Medulla oblongata (tissue), 1 donor: ENCODE data around the gene SIT1.

Experiments used
- DNase-seq: peaks from one replicate; pipeline ENCODE4 v3.0.0-alpha.2; 2015; ENCODE audit errors: extremely low spot score

The SIT1 gene

DNA sequence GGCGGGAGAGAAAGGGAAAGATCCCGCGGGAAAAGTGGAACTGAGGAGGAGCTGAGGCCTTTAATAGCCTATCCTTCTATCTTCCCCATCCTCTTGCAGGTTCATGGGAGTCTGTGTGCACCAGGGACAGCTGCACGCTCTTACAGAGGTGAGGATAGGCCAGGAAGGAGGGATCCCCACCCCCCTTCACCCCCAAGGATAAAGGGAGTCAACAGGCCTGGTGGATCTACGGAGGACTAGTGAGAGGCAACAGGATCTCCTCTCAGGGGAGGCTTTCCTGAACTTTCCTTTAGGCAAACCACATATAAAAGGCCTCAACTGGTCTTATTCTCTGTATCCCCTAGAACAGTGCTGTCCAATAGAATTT, 44.6 kb downstream of the SIT1 start:
- DNase-seq, result no peak

DNA sequence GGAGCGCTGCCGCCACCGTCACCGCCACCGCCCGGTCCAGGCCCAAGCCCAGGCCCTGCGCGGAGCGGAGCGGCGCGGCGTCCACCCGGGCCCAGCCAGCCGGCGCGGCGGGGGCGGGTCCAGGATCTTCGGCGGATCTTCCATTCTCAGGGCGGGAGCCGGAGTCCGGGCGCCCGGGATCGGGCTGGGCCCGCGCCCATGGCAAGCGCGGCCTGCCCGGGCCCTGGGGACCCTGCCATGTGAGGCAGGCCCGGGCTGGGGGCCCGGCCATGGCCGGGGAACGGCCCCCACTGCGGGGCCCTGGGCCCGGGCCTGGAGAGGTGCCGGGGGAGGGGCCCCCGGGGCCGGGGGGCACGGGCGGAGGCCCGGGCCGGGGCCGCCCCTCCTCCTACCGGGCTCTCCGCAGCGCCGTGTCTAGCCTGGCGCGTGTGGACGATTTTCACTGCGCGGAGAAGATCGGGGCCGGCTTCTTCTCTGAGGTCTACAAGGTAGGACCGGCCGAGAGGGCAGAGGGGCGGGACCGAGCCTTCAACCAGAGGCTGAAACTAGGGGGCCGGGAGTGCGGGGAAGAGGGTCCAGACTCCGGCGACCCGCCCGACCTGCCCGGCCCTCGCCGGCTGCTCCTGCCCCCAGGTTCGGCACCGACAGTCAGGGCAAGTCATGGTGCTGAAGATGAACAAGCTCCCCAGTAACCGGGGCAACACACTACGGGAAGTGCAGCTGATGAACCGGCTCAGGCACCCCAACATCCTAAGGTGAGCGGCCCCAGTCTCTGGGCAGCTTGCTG, 45.2 kb downstream of the SIT1 start:
- DNase-seq, result no peak

DNA sequence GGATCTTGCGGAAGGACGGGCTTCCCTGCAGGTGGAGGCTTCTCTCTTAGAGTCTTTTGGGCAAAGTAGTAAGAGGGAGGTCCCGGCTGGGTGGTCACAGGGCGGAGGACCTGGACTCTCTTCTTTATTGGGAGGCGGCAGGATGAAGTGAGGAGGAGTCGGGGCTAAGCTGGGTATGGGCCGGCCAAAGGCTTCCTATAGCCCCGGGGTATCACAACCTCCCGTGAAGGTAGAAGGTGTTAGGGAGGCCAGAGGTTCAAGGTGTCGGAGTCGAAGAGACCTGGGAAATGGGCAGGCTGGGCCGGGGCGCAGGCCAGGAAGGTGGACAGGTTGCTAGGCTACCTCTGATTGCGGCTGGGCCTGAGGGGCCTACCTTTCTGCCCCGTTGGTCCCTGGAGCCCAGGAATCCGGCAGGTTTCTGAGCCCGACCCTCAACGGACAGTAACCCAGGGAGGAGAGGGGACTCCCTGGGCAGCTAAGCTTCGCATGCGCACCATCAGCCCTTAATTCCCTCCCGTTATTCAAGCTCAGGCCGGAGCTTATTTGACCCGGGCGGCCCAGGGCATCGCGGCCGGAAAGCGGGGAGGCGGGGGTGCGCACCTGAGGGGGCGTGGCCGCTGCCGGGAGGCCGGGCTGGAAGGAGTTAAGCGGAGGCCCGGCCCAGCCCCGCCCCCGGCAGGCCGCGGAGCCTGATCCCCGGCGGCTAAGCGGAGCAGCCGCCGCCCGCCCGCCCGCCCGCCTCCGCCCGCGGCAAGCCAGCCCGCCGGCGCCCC, 46.0 kb downstream of the SIT1 start, which contains the start of gene TESK1:
TESK1 (plus strand) TSS at position 685 of the 773 bp plus-strand sequence. CDS start 358 bp downstream, outside the sequence.
- peak; percentile 54 for DNase-seq

DNA sequence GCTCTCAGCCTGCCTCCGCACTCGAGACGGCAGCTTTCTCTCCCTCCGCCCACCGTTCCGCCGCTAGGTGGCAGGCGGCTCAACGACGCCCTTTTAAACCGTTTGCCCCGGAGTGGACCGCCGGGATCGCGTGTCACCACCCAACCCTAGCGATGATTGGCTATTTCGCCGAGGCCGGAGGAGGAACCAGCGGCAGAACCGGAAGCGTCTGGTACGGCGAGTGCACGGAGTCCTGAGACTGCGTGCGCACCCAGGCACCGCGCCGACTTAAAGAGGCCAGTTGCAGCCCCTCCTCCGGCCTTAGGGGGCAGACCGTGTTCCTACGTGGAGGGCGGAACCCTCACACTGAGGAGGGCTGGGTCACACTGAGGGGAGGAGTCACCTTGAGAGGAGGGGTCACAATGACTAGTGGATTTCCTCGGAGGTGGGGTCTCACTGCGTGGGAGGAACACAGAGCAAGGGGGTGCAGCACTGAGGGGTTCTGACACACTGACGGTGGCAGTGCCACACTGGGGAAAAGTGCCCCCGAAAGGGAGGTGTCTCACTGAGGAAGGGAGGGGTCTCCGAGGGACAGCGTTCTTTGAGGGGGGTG, 46.6 kb downstream of the SIT1 start:
- peak; percentile 99 for DNase-seq

DNA sequence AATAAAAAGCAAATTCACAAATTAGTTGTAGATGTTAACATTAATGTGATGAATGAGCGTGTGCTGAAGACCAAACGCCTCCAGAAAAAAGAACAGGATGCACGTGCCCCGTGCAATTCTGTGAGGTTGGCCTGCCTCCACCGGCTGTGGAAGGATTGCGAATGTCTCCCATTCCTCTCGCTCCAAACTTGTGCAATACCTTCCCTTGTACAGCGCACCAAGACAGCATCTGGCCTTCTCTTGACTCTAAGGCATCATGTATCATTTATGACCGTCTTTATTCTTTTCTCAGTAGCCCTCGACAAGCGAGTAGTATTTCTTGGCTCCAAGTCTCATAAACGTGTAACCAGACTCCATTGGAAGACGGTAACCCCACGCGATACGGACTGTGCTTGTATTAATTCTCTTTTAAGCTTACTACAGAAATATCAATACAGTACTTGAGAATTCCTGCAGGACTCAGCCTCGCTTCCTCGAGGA, 47.2 kb downstream of the SIT1 start:
- DNase-seq, result no peak

DNA sequence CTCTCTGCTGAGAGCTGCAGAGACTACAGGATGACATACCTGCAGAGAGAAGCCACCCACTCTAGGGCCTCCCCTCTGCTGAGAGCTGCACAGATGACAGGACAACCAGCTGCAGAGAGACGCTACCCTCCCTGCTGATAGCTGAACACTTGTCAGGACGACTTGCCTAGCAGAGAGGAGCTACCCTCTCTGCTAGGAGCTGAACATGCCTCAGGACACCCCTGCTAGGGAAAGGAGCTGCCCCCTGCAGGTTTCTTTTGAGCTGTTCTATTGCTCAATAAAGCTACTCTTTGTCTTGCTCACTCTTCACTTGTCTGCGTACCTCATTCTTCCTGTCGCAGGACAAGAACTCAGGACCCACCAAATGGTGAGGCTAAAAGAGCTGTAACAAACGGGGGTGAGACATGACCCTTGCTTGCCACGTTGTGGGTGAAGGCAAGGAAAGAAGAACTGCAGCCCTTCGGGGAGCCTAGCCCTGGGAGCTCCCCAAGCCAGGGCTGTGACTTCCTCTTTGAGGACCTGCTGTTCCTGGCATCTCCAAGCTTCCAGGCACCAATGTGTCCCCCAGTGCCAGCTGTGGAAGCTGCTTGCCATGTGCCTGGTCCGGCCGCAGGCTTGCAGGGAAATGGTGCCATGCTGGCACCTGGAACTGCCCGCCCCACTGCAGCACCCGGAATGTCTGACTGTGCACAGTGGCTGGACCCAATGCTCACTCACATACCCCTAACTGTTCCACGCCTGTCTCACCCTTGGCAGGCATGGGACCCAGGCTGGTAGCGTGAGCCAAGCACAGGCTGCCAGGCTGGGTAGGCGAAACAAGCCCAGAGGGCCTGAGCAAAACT, 50.7 kb downstream of the SIT1 start:
- DNase-seq, result peak; percentile 26
